HG03135 (cell line): ENCODE data around the gene KRT9.

Experiments
- ATAC-seq: cut with Tn5 transposase; IDR thresholded peaks from one replicate; pipeline ENCODE4 v1.9.1; 2021; ENCODE audit warnings: mild to moderate bottlenecking, moderate library complexity; ENCODE audit not compliant: unreplicated experiment

Gene KRT9

GRCh38 chr17:41516147-41516829 is 55.6 kb downstream of the KRT9 start:
- ATAC-seq: no peak
